ENCODE measurements around the gene RARG.
"Not testable (repeated sequence)": the region's sequence is repeated elsewhere in the genome, so short reads cannot be mapped to it uniquely, and the experiment has no call there.

Gene RARG

DNA sequence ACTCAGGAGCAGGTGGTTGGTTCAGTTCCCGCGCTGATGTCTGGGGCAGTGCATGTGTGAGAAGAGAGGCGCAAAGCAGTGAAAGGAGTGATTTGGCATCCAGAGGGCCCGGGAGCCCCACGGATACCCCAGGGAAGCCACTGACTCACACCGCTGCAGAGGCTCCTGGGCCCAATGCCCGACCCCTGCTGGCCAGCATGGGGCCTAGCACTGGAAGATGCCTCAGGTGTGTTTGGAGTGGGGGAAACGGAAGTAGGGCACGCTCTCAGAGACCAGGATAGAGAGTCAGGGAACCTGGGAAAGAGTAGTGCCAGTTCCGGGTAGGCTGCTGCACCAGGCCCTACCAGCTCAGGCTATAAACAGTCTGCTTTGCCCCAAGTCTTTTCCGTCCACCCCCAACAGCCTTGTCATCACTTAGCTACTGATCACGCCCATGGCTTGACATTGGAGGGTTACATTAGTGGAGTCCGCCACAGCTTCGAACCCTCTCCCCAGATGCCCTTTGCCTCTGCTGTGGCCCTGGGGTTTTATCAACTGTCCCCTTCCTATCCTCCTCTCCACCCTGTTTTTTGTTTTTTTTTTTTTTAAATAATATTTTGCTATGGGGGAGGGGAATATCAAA, 41.8 kb downstream of the RARG start:
- DNase-seq = peak in 1 of 2 experiments; percentile 73

DNA sequence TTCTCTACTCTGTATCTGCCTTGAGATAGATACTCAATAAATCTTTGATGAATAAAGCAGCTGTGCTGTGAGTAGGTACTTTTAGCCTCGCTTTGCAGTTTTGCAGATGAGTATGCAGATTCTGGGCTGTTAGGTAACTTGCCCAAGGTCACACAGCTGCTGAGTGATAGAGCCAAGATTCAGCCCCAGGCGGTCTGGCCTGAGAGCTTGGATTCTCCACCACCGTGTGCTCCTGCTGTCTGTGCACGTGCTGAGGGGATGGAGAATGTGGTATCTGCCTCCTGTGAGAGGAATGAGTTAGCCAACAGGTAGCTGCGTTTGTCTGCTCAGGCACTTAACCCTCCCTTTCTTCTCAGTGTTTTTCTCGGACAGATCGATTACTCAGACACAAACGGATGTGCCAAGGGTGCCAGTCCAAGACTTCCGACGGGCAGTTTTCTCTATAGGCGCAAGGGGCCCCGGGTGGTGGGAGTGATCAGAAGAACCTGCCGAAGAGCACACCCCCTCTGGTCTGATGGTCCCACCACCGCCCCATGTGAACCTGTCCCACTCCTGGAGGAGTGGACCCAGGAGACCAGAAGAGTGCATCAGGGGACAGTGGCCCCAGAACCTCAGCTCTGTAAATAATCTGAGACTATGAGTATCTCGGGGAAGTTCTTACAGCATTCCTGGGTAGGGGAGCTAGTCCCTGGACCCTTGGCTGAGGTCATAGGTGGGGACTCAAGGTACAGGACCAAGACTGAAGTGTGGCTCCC, 44.7 kb downstream of the RARG start:
- no peak for DNase-seq

DNA sequence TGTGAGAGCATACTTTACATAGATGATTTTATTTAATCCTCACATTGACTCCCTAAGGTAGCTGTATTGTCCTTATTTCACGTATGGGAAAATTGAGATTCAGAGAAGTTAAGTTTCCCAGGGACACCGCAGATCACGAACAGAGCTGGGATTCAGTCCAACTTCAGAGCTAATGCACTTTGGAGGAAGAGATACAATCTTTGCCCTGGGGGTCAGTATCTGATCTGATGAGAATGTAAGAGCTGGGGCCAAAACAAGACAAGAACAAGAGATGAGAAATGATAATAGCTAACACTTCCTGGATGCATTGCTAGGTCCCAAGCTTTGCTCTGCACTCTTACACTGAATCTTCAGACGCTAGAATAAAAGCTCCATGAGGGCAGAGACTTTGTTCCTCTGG, 45.3 kb downstream of the RARG start:
- DNase-seq = no peak

DNA sequence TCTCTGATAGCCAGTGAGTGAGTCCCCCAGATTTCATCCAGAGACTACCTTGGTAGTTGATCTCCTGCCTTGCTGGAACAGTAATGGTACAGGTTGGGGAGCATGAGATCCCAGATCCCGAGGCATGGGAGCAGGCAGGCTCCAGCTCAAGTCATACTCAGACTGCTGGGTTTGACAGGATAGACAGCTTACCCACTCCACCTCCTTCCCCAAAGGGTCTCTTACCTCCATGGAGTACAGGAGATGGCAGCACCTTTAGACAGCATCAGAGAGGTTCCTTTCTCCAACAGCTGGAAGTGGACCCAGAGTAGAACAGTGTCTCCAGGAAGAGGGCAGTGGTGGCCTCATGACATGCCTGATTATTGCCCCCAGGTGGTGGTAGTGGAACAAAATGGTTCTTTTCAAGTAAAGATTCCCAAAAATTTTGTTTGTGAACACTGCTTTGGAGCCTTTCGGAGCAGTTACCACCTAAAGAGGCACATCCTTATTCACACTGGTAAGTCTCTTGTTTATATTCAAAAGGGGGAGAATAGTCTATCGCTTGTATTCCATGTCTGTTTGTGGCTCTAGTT, 46.3 kb downstream of the RARG start:
- DNase-seq = no peak

DNA sequence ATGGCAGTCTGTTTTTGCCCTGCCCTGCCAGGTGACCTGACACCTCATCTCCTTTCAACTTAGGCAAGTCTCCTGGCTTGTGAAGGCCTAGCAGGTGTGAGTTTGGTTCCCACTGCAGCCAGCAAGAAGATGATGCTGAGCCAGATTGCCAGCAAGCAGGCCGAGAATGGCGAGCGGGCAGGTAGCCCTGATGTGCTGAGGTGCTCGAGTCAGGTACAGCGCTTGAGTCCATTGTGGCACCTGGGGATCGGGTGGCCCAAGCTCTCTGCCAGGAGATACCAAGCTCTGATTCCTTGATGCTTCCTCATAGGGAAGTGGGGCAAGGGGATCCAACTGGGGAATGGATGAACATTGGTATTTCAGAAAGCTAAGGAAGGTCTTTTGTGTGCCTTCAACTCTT, 47.2 kb downstream of the RARG start:
- DNase-seq = no peak

DNA sequence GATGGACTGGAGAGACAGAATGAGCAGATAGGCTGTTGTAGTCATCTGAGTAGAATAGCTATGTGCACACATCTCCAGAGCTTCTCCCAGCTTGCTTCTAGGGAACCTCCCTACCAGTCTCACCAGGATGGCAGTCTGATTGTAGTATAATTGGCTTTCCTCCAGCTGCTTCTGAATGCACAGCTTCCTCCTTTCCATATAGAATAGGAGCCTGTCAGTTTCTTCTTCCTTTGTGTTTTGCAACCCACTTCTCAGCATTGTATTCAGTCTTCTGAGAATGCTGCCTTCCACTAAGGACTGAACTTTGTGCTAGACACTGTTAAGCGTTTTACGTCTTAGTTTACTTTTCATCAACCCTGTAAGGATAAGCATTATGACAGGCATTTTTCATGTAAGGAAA, 49.1 kb downstream of the RARG start:
- no peak for DNase-seq

DNA sequence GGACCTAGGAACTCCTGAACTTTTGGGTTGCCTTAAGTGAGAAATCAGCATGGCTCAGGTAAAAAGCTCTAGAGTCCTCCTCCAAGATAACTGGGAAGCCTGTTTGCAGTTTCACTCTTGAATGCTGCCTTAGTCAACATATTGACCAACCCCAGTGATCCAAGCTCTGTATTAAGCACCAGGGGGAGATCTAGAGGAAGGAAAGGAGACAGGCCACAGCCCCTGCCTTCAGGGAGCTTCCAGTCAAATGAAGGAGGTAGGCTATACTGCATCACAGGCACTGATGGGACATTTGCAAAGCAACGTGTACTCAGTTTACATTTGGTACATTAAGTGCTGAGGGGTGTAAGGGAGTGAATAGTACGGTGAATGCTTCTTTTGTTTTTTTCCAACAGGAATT, 50.1 kb downstream of the RARG start:
- DNase-seq = no peak

DNA sequence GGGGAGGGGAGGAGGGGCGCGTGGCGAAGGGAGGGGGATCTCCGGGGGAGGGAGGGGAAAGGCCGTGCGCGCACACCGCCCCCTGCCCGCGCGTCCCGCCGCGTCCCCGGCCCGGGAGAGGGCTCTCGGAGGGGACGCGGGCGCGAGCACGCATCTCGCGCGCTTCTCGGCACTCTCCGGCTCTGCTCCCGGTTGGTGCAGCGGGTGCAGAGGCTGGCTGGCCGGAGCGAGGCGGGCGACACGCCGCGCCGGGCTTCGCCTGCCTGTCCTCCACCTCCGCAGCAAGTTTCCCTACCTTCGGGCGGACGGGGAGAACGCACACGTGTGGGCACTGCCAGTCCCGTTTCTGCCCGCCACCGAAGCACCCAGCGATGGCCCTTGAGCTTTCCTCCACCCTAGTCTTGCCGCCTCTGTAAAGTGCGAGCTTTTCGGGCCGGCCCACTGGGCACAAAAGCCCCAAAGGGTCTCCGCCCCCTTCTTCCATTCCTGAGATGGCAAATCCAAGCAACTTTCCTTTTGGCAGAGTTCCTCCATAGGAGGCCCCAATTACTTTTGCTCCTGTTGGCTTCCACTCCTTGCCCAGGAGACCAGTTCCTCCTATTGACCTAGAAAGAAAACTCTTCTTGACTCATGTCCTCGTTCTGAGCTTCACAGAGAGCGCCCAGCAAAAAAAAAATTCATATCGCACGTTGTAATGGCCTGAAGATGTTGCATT, 50.9 kb downstream of the RARG start:
- DNase-seq = peak; percentile 83 to 95

DNA sequence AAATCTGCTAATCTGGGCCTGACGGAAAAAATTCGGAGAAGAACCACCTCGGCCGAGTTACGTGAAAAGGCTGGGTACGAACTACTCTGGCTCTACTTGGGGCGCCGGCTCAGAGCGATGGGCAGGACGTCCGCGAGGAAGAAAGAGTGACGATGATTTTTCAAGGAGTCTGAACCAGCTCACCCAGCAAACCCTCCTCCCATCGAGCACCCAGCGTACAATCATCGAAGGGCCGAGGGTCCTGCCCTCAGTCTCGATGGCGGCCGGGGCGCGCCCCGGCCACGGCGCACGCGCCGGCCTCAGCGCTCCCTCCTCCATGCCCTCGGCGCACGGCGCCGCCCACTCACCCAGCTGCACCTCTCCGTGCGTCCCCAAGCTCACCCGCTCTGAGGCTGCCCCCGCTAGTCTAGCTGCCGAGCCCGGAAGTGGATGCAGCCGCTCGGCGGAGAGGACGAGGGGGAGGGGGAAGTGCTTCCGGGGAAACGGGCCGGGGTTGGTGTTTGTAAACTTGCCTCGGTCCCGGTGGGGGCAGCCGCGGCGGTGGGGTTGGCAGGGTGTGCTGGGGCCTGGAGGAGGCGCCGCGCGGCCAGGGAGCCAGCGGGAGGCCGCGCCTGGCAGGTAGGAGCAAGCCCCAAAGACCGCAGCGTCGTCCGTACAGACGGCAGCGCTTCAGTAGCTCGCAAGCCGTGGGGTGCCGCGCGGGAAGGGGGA, 51.6 kb downstream of the RARG start, which contains the start of the genes CSAD and ZNF740:
CSAD (minus strand) TSS at position 706 of the 711 bp plus-strand sequence. CDS start 7,455 bp downstream, outside the sequence.
ZNF740 (plus strand) TSS at position 503 of the 711 bp plus-strand sequence. CDS start 1,262 bp downstream, outside the sequence.
- peak; percentile 95 to 99 for DNase-seq

DNA sequence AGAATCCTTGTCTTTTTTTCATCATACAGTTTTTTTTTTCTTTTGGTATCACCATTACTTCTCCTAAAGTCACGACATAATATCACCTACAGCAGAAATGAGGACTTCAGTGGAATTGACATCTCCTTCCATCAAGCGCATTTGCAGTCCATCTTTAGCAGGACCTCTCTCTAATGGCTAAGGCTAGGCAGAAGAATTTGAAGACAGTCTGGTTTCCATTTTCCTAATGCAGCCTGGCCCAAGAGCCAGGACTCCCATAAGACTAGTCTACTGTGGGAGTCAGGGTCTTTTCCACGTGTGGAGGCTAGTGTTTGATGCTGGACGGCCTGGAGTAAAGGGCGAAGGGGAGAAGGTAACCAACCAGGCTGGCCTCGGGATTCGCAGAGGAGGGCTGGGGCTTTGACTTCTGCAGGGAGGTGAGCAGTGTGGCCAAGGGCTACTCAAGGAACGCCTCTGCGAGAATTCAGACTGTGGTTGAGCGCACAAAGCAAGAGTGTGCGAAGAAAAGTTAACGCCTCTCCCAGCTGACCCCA, 52.3 kb downstream of the RARG start:
- peak in 1 of 2 experiments; percentile 54 for DNase-seq

DNA sequence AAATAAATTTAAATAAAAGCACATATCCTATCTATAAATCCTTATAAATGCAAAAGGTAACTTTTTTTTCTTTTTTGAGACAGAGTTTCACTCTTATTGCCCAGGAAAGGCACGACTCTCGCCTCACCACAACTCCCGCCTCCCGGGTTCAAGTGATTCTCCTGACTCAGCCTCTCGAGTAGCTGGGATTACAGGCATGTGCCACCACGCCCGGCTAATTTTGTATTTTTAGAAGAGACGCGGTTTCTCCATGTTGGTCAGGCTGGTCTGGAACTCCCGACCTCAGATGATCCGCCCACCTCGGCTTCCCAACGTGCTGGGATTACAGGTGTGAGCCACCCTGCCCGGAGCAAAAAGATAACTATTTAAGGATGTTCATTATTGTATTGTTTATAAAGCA, 53.2 kb downstream of the RARG start:
- DNase-seq = not testable (repeated sequence)

DNA sequence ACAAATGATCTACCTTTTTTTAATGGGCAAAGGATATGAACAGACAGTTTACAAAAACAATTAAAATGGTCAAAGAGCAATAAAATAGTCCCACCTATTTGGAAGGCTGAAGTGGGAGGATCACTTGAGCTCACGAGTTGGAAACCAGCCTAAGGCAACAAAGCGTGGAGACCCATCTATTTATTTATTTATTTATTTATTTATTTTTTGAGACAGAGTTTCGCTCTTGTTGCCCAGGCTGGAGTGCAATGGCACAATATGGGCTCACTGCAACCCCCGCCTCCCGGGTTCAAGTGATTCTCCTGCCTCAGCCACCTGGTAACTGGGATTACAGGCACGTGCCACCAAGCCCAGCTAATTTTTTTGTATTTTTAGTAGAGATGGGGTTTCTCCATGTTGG, 54.6 kb downstream of the RARG start:
- not testable (repeated sequence) for DNase-seq

DNA sequence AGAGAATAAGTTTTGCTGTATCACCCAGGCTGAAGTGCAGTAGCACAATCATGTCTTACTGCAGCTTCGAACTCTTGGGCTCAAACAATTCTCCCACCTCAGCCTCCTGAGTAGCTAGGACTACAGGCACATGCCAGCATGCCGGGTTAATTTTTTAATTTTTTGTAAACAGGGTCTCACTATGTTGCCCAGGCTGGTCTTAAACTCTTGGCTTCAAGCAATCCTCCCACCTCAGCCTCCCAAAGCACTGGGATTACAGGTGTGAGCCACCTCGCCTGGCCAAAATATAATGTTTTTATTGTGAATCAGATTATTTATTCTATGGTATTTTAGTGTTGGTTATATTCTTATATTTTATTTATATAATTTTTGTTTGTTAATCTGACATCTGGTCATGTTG, 55.3 kb downstream of the RARG start:
- no peak for DNase-seq

DNA sequence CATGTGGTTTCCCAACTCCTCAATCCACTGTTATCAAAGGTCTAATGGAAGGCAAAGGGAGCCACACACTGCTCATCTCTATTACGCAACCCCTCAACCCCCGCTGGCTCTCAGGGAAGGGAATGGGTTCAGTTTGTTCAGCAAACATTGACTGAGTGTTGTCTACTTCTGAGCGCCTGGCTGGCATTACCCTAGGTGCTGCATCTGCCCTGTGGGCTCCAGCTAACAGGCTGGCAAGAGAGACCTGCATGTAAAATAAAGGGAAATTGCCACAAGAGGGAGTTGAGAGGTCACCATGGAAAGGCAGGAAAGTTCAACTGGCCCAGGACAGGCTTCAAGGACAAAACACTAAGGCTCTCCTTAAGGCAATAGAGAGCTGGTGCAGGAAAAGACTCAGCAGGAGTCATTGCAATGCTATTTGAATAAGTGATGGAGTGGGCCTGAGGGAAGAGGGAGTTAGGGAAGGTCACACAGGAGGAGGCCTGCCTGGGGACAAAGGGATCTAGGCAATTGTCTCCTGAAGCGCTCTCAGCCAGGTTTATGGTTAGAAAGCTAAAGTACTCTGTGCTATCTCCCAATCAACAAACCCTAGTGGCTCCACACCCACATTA, 57.0 kb downstream of the RARG start:
- DNase-seq = peak; percentile 5 to 36

DNA sequence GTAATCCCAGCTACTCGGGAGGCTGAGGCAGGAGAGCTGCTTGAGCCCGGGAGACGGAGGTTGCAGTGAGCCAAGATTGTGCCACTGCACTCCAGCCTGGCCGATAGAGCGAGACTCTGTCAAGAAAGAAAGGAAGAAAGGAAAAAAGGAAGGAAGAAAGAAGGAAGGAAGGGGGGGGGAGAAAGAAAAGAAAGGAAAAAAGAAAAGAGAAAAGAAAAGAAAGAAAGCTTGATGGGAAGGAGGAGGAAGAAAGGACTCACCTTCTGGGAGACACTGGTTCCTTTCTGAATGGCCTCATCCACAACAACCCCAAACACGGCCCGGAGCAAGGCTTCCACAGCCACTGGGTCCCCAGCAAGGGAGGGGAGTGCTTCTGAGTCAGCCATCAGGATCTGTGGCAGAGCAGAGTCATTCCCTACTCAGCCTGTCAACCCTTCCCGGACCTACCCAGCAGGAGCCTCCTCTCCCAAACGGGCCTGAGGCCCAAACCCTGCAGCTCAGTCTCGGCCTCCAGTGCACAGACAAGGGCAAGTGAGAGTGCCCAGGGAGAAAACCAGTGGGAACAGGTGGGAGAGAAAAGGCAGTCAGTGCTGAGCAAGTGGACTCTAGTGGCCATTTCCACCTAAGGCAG, 58.8 kb downstream of the RARG start:
- DNase-seq = no peak

DNA sequence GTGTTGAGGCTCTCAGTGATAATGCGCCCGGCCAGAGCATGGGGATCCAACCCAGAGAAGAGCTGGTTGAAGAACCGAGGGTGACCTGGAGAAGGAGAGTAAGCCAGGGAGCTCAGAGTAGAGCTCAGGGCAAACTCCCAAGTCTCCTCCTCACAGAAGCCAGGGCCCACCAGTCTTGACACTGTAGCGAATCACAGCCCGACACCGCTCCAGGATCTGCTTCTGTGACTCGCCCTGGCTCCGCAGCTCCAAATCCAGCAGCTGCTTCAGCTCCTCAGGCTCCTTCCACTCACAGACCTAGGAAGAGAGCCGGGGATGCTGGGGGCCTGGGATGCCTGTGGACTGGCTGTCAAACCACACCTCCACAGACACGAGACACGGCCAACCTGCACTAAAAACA, 59.7 kb downstream of the RARG start:
- DNase-seq = no peak

DNA sequence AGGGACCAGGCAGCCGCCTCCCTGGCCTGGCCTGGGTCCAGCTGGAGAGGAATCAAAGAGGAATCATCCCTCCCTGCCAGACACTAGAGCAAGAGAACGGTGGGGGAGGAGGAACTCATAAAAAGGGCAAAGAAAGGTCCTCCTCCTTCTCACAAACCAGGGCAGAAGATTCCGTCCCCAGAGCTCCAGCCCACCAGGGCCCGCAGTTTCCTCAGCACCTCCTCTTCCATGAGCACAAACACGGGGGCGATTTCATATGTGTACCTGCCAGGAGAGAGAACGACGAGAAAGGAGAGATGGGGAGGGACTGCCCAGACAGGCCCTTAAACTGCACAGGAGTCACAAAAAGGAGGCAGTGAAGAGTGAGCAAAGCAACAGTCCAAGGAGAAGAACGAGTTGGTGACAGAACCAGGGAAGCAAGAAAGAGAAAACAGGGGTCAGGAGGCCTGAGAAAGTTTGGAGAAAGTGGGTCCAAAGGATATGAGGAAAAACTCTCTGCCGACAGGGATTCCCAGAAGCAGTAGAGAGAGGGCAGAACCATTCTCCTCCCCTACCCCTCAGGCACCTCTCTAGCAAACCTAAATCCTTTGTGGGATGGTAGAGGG, 60.2 kb downstream of the RARG start:
- no peak for DNase-seq

DNA sequence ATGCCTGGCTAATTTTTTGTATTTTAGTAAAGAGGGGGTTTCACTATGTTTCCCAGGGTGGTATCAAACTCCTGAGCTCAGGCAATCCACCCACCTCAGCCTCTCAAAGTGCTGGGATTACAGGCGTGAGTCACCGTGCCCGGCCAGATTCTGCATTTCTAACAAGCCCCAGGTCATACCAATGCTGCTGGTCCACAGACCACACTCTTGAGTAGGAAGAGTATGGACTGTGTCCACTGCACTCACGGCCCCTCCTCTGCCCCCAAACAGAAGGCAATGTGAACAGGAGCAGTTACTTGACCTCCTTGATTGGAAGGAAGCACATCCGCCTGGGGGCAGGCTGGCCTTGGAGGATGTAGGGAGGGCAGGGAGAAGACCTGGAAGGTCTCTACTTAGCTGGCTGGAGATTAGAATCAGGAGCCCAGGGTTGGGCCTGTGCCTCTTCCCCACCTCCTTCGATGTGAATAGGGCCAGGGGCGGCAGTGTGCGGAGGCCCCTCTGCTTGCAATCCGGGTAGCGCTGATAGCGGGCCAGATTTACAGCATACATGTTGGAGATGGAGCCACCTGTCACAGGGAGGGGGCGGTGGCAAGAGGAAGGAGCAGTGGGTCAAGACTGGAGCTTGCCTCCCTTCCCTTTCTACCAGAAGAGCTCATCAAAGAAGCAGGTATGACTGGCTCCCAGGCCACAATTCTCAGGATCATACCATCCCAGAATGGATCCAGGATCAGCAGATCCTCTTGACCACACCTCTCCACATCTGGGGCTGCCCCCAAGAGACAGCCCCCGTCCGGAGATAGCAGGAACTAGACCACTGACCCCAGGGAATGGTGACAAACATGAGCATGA, 60.9 kb downstream of the RARG start:
- DNase-seq = no peak

DNA sequence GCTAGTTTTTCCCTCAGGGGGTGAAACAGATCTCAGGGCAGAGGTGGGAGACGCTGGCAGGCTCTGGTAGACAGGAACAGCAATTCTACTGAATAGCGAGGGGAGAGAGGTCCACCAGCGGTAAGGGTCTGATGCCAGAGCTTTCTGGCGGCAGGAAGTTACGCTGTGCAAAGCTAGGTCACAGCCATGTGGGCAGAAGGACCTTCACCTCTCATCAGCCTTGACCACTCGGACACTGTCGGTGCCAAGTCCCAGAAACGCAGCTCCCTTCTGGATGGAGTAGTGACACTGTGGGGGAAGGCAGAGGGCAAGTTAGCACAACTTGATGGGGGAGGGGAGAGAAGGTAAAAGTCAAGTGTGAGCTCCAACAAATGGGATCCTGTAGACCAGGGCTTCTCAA, 61.8 kb downstream of the RARG start:
- no peak for DNase-seq

DNA sequence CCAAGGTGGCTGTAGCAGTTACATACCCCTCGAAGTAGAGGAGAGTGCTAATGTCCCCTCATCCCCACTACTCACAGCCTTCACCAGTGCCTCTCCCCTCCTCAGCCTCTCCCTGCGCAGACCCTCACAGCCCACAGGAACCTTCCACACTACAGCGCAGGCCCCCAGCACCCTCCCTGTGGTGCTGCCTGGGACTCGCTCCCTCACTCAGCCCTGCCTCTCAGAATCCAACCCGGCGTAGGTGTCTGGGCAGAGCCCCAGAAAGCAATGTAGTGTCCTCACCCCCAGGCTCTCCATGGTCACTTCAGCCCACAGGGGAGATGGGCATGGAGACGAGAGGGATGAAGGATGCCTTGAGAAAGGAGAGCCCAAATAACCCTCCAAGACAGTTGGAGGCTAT, 62.4 kb downstream of the RARG start:
- no peak for DNase-seq

All from NCI-H526 (cell line).